ENCODE results near the gene MEPCE. TPM values are rescaled to one million over a fixed set of nuclear protein-coding genes. Genes with fewer than 3 reads are reported as not detected.
A peak's percentile ranks its signal among the peaks of the same experiment; 100 is the strongest.
"Not testable (repeated sequence)": the region's sequence is repeated elsewhere in the genome, so short reads cannot be mapped to it uniquely, and the experiment has no call there.

MEPCE gene
- polyA plus RNA-seq, 1 experiment: 9.1 TPM

- H3K4me3 ChIP-seq (ENCODE audit: low read depth, low read length): no peak overlapping the region
- CTCF ChIA-PET: interaction anchor here (1.3 kb wide), 1 partner anchor 254 kb away, joined by 3 read pairs; no protein-coding TSS in a partner anchor
These were observed 7.8 kb downstream of the MEPCE start for GRCh38 chr7:100437150-100438100.

DNA sequence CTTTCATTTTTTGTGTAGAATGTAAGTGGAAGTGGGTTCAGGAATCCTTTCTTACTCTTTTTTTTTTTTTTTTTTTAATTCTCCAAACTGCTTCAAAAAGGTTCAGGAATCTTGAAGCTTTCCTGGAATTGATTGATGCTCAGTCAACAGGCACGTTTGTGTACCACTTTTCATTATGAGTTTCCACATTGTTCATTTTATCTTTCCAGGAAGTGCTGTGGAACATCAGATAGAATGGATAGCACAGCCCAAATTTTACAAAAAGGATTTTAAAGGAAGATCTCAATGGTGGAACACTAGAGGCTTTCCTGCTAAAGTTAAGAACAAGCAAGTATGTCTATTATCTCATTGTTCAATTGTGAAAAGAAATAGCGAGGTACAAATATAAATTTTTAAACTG is 8.5 kb downstream of the MEPCE start:
- CTCF ChIA-PET: interaction anchor here (1.3 kb wide), 1 partner anchor 254 kb away, joined by 3 read pairs; no protein-coding TSS in a partner anchor
- Histone ChIP-seq H3K27me3 (ENCODE audit: control insufficient read depth, insufficient read depth, low read length) (no peaks in the 10 kb centered on the region), H3K9me3 (ENCODE audit: control insufficient read depth, insufficient read depth, low read length) (no peaks in the 10 kb centered on the region), H3K27ac (ENCODE audit: low read depth, low read length) (no peak overlapping the region), H3K4me3 (ENCODE audit: low read depth, low read length) (no peak overlapping the region)
- POLR2A ChIA-PET: interaction anchor here (1.8 kb wide), 1 partner anchor 148 kb away, joined by 6 read pairs; the partner anchor contains the start of genes FBXO24 and LRCH4
- DNase-seq (ENCODE audit: low read depth, low spot score): no peak
- TF ChIP-seq CTCF (IDR thresholded peaks at IDR 0.05; ENCODE audit: low read depth, low read length): no peak

More at GRCh38 chr7:100437150-100438100, 7.8 kb downstream of the MEPCE start:
- no peak for TF ChIP-seq CTCF (IDR thresholded peaks at IDR 0.05; ENCODE audit: low read depth, low read length)
- Histone ChIP-seq H3K27me3 (ENCODE audit: control insufficient read depth, insufficient read depth, low read length) (no peaks in the 10 kb centered on the region), H3K27ac (ENCODE audit: low read depth, low read length) (no peak overlapping the region), H3K9me3 (ENCODE audit: control insufficient read depth, insufficient read depth, low read length) (no peaks in the 10 kb centered on the region)
- POLR2A ChIA-PET: interaction anchor here (0.6 to 1.8 kb wide), 4 partner anchors 9 to 149 kb away, joined by 3 to 6 read pairs (median 5); partner anchors contain the start of genes FBXO24, LRCH4 and ZCWPW1
- DNase-seq (ENCODE audit: low read depth, low spot score): no peak

DNA sequence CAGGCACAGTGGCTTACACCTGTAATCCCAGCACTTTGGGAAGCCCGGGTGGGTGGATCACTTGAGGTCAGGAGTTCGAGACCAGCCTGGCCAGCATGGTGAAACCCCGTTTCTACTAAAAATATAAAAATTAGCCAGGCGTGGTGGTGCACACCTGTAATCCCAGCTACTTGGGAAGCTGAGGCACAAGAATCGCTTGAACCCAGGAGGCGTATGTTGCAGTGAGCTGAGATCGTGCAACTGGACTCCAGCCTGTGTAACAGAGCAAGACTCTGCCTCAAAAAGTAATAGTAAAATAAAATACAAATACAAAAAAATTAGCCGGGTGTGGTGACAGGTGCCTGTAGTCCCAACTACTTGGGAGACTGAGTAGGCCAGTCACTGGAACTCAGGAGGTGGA is 9.1 kb downstream of the MEPCE start:
- not testable (repeated sequence) for H3K27ac ChIP-seq (ENCODE audit: low read depth, low read length); H3K9me3 ChIP-seq (ENCODE audit: control insufficient read depth, insufficient read depth, low read length); DNase-seq (ENCODE audit: low read depth, low spot score); H3K4me3 ChIP-seq (ENCODE audit: low read depth, low read length); H3K27me3 ChIP-seq (ENCODE audit: control insufficient read depth, insufficient read depth, low read length)
- ChIA-PET CTCF (interaction anchor here (0.7 kb wide), 1 partner anchor 31 kb away, joined by 3 read pairs; no protein-coding TSS in a partner anchor), POLR2A (interaction anchor here (0.6 to 1.6 kb wide), 2 partner anchors 10 to 13 kb away, joined by 4 to 17 read pairs; partner anchors contain the start of gene ZCWPW1)

DNA sequence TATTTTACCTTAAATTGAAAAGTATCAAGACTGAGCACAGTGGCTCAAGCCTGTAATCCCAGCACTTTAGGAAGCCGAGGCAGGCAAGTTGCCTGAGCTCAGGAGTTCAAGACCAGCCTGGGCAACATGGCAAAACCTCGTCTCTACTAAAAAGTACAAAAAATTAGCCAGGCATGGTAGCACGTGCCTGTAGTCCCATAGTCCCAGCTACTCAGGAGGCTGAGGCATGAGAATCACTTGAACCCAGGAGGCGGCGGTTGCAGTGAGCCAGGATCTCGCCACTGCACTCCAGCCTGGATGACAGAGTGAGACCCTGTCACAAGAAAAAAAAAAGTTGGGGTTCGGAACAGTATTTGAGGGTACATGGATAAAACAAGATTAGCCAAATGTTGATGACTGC is 9.6 kb downstream of the MEPCE start:
- H3K9me3 ChIP-seq (ENCODE audit: control insufficient read depth, insufficient read depth, low read length); H3K27me3 ChIP-seq (ENCODE audit: control insufficient read depth, insufficient read depth, low read length); DNase-seq (ENCODE audit: low read depth, low spot score); H3K4me3 ChIP-seq (ENCODE audit: low read depth, low read length): not testable (repeated sequence)
- peak overlapping the region; percentile 96 for H3K27ac ChIP-seq (ENCODE audit: low read depth, low read length)
- ChIA-PET CTCF (interaction anchor here (0.7 kb wide), 1 partner anchor 30 kb away, joined by 3 read pairs; no protein-coding TSS in a partner anchor), POLR2A (interaction anchor here (0.6 to 1.6 kb wide), 4 partner anchors 11 to 267 kb away, joined by 3 to 17 read pairs (median 5); partner anchors contain the start of genes POP7 and ZCWPW1)

GRCh38 chr7:100441641-100442535 is 12.3 kb downstream of the MEPCE start:
- no peak for DNase-seq (ENCODE audit: low read depth, low spot score)
- Histone ChIP-seq H3K27me3 (ENCODE audit: control insufficient read depth, insufficient read depth, low read length) (no peaks in the 10 kb centered on the region), H3K9me3 (ENCODE audit: control insufficient read depth, insufficient read depth, low read length) (no peaks in the 10 kb centered on the region), H3K4me3 (ENCODE audit: low read depth, low read length) (no peak overlapping the region), H3K27ac (ENCODE audit: low read depth, low read length) (peak overlapping the region; percentile 21)
- no peak for TF ChIP-seq CTCF (IDR thresholded peaks at IDR 0.05; ENCODE audit: low read depth, low read length)
- CTCF ChIA-PET: interaction anchor here (1.1 kb wide), 1 partner anchor 8 kb away, joined by 3 read pairs; no protein-coding TSS in a partner anchor
- POLR2A ChIA-PET: interaction anchor here (0.7 to 1.0 kb wide), 3 partner anchors 10 to 118 kb away, joined by 3 to 4 read pairs (median 4); partner anchors contain the start of gene ZCWPW1
